HepG2 (cell line): ENCODE results near the gene PDZD7. TPM values are rescaled to one million over a fixed set of nuclear protein-coding genes. Genes with fewer than 3 reads are reported as not detected.

Experiments used
- CSRNP1 ChIP-seq: sonication (generic); formaldehyde crosslinking; IDR thresholded peaks from 2 replicates; pipeline ENCODE4 v1.8.1; 2023; ENCODE audit warnings: mild to moderate bottlenecking, missing genetic modification reagents
- DDIT3 ChIP-seq: sonication (generic); formaldehyde crosslinking; IDR thresholded peaks from 2 replicates; pipeline ENCODE4 v1.4.0; 2020; ENCODE audit warnings: mild to moderate bottlenecking, missing genetic modification reagents
- DR1 ChIP-seq: sonication (generic); formaldehyde crosslinking; IDR thresholded peaks from 2 replicates; pipeline ENCODE4 v1.8.0; 2021; ENCODE audit warnings: mild to moderate bottlenecking, missing genetic modification reagents, inconsistent platforms
- EP300 ChIP-seq, 3 experiments: sonication (generic) in 1 of 3; formaldehyde crosslinking in 1 of 3; IDR thresholded peaks; 2 replicates each; pipeline versions ENCODE4 v1.5.1 to v1.6.1; 2011 to 2020; ENCODE audit warnings: low read depth in 2 of 3, low read length in 2 of 3, borderline replicate concordance in 1 of 3, improper control_type of control experiment in 1 of 3, mild to moderate bottlenecking in 1 of 3, missing genetic modification reagents in 1 of 3, moderate library complexity in 1 of 3
- HNRNPLL ChIP-seq: fragments of 200-400 bp; formaldehyde crosslinking; IDR thresholded peaks from 2 replicates; pipeline ENCODE4 v1.6.1; 2017; ENCODE audit warnings: mild to moderate bottlenecking, low read depth, low read length; ENCODE audit not compliant: poor library complexity, severe bottlenecking
- KLF16 ChIP-seq, 2 experiments: sonication (generic) in 1 of 2; formaldehyde crosslinking in 1 of 2; IDR thresholded peaks; 2 replicates each; pipeline versions ENCODE4 v1.6.1 to v1.8.0; 2016 to 2023; ENCODE audit warnings: missing genetic modification reagents in 2 of 2, missing compliant biosample characterization in 1 of 2
- MIXL1 ChIP-seq: IDR thresholded peaks from 2 replicates; pipeline ENCODE4 v1.6.1; 2016
- NFAT5 ChIP-seq: sonication (generic); formaldehyde crosslinking; IDR thresholded peaks from 2 replicates; pipeline ENCODE4 v1.4.0; 2020; ENCODE audit warnings: missing genetic modification reagents
- PCBP1 ChIP-seq: fragments of 200-400 bp; formaldehyde crosslinking; IDR thresholded peaks from 2 replicates; pipeline ENCODE4 v1.6.1; 2017; ENCODE audit warnings: mild to moderate bottlenecking, low read depth, low read length, borderline replicate concordance
- RORA ChIP-seq: sonication (generic); formaldehyde crosslinking; IDR thresholded peaks from 2 replicates; pipeline ENCODE4 v1.5.0; 2020; ENCODE audit warnings: mild to moderate bottlenecking, missing genetic modification reagents, moderate library complexity
- SP2 ChIP-seq: sonication (generic); formaldehyde crosslinking; IDR thresholded peaks from 2 replicates; pipeline ENCODE4 v1.5.1; 2020; ENCODE audit warnings: mild to moderate bottlenecking, missing genetic modification reagents
- TAF15 ChIP-seq: fragments of 200-400 bp; formaldehyde crosslinking; IDR thresholded peaks from one replicate; pipeline ENCODE4 v1.6.1; 2018; ENCODE audit warnings: mild to moderate bottlenecking, low read depth, low read length; ENCODE audit not compliant: poor library complexity, severe bottlenecking
- ZBTB10 ChIP-seq: sonication (generic); formaldehyde crosslinking; IDR thresholded peaks from 2 replicates; pipeline ENCODE4 v1.4.0; 2020; ENCODE audit warnings: missing genetic modification reagents, borderline replicate concordance
- ZNF260 ChIP-seq: sonication (generic); formaldehyde crosslinking; IDR thresholded peaks from 2 replicates; pipeline ENCODE4 v1.4.0; 2020; ENCODE audit warnings: missing genetic modification reagents, low read depth, mild to moderate bottlenecking, borderline replicate concordance
- ZNF543 ChIP-seq: sonication (generic); formaldehyde crosslinking; IDR thresholded peaks from 2 replicates; pipeline ENCODE4 v1.4.0; 2020; ENCODE audit warnings: mild to moderate bottlenecking, missing genetic modification reagents
- ZNF883 ChIP-seq: sonication (generic); formaldehyde crosslinking; IDR thresholded peaks from 2 replicates; pipeline ENCODE4 v1.5.1; 2020; ENCODE audit warnings: mild to moderate bottlenecking, missing genetic modification reagents; ENCODE audit errors: not compliant biosample characterization
- polyA plus RNA-seq, 8 experiments: library from polyadenylated mRNA; depleted of rRNA in 3 of 8; stranded (reverse) in 7 of 8; unstranded in 1 of 8; fragments of >200 nt; fragmentation: Illumina TruSeq in 4 of 8; extraction: Trizol in 4 of 8; gene quantifications; 2 replicates each; pipeline versions ENCODE4 v1.2.1 to v1.2.3, GENCODE V29; 2011 to 2016; ENCODE audit warnings: low read depth in 4 of 8, missing spikeins in 1 of 8, mixed read lengths in 1 of 8; ENCODE audit not compliant: insufficient read depth in 1 of 8
- total RNA-seq, 5 experiments: library from RNA; depleted of rRNA; stranded (reverse); fragments of >200 nt; fragmentation: Illumina TruSeq; extraction: Trizol; gene quantifications; 2 replicates each; pipeline ENCODE4 v1.2.3, GENCODE V29; 2016; ENCODE audit warnings: low read depth in 1 of 5

PDZD7 gene
- total and polyA plus RNA-seq, 2 of the 13 experiments (the other 11 are each of a cell fraction or from before 2014, with no cell fraction given) = 0.58 to 0.73 TPM

- TF ChIP-seq NFAT5 (CRISPR knock-in tag) = no peak
- no peak for TF ChIP-seq DDIT3 (CRISPR knock-in tag)
- 0 out of 2 replicates have a peak, but pooled peaks have one; percentile 18 for TF ChIP-seq DR1 (CRISPR knock-in tag)
- peak in 1 of 2 experiments; percentile 50; a peak in 1 of 4 replicates for TF ChIP-seq EP300 (IDR thresholded peaks at IDR 0.05; ENCODE audit: low read depth in 2 of 2, low read length in 2 of 2)
- no peak; the same call in 1 of the 2 replicates for TF ChIP-seq EP300 (CRISPR knock-in tag; IDR thresholded peaks at IDR 0.05; ENCODE audit: borderline replicate concordance)
- peak in 1 of 2 experiments; percentile 84; a peak in 2 of 4 replicates for TF ChIP-seq KLF16 (CRISPR knock-in tag; IDR thresholded peaks at IDR 0.05)
- 0 out of 2 replicates have a peak, but pooled peaks have one; percentile 23 for TF ChIP-seq MIXL1 (CRISPR knock-in tag)
- no peak for TF ChIP-seq ZNF543 (CRISPR knock-in tag)
- 0 out of 2 replicates have a peak, but pooled peaks have one; percentile 22 for TF ChIP-seq ZBTB10 (CRISPR knock-in tag)
- TF ChIP-seq PCBP1 = peak; percentile 42; the same call in 1 of the 2 replicates
- TF ChIP-seq RORA (CRISPR knock-in tag) = no peak
- TF ChIP-seq HNRNPLL = peak; percentile 88
- TF ChIP-seq ZNF883 (CRISPR knock-in tag) = peak; percentile 45
- TF ChIP-seq ZNF260 (CRISPR knock-in tag) = no peak
- TF ChIP-seq TAF15 = peak; percentile 95
- TF ChIP-seq SP2 = no peak
- 0 out of 2 replicates have a peak, but pooled peaks have one; percentile 63 for TF ChIP-seq CSRNP1 (CRISPR knock-in tag)
Observed at GRCh38 chr10:101066146-101066895, 35.4 kb upstream of the PDZD7 start (continued).
